IPS-NIHi7 (cell line): ENCODE results near the gene ZNF329.
"Not testable (repeated sequence)": the region's sequence is repeated elsewhere in the genome, so short reads cannot be mapped to it uniquely, and the experiment has no call there.

Experiments
- DNase-seq: peaks from one replicate; pipeline ENCODE4 v3.0.0; 2012; ENCODE audit warnings: mixed read lengths; ENCODE audit errors: extremely low spot score

Gene ZNF329

DNA sequence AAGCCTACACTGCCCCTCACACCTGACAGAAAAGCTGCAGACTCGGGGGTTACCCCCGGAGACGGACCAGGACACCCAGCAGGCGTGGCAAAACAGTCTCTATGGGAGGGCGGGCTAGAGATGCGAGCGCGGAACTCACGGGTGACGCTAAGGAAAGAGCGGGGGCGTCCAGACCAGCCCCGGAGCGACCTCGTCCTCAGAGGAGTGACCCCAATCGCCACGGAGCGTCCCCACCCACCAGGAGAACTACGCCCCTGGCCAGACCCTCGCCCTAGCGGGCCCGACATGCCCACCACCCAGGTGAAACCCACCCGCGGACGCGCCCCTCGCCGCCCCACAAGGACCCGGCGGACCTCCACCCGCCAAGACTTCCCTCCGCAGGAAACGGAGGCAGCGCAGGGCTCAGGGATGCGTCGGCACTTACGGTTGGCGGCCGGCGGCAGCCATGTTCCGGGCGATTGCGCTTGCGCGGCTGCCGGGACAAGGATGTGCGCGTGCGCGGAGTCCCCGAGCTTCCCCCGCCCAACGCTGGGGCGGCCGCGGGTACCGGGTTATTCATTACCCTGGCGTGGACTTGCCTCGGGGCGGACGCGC, at the start of gene ZNF329:
Gene ZNF329, minus strand, starts transcription at position 462 of the 594 bp plus-strand sequence. CDS start 21,286 bp downstream, outside the sequence.
- DNase-seq = peak; percentile 95

DNA sequence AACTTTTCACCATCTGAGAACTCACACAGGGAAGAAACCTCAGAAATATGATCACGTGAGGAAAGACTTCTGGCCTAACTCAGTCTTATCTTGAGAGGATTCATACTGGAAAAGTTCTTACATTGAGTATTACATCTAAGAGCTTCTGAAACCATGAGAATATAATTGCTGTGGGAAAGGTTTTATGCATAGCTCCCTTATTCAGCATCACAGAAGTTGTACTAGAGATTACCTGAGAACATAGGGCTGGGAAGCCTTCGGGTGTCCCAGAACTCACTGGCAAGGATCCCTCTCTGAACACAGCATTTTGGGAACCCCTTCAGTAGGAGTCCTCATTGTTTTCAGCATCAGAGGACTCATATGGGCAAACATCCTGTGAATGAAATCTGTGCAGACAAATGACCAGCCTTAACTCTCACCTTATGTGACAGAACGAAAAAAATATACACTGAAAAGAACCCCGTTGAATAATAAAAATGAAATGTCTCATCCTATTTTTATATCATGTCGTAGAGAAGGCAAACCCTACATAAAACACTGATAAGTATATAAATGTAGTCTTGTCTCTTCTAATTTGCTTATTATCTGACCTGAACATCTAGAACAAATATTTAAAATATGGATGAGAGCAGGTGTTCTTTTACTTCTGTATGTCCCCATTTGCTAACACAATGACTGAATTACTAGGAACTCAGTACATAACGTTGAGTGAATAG, 46.5 kb upstream of the ZNF329 start:
- DNase-seq = no peak

DNA sequence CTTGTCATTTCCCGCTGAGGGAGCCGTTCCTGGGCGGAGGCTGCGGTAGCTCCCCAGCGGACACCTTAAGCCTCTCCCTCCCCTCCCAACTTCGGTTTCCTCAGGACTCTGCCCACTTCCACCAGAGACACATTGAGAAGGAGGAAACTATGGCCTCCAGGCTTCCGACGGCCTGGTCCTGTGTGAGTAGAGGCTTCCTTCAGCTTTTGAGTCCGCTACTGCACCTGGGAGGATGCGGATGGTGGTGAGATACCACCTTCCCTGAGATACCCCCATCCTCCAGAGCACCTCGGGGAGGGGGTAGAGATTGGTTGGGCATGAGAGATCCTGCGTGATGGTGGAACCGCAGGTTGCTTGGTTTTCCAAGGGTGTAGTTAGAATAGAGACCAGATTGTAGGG, 33.2 kb upstream of the ZNF329 start:
- DNase-seq = no peak

DNA sequence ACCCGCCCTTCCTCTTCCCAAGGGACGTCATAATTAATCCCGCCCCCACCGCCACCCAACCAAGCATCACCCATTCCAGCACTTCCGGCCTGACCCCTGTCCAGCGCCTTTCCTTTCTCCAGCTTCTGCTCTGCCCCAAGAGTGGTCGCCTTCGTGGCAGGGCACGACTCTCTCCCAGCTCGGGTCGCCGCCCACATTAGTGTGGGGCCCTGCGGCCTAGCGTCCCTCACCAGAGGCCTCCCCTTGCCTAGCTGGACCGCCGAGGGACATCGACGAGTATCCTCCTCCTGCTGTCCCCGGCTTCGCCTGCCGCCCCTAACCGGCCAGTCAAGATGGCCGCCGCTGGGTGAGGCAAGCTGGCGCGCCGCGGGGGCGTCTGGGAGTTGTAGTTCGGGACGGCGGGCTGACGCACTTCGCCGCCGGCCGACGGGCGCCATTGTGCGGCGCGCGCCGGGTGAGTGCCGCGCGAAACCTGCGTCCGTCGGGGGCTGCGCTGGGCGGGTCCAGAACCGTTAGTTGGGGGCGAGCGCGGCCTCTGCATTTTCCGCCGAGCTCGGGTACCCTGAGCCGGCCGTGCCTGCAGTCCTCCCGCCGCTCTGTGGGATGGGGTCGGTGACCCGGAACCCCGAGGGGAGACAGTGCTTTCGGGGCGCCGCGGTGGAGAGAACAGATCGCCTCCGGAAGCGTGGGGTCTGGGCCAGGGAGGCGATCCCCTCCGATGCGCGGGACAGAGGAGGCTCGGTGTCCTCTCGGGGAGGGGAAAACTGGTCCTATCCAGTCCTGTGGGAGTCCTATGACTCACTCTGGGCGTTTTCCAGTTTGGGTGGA, 32.6 kb upstream of the ZNF329 start, which contains the start of gene ZNF274:
Gene ZNF274, plus strand, starts transcription at position 73 of the 828 bp plus-strand sequence. CDS start 905 bp downstream, outside the sequence.
- peak; percentile 98 for DNase-seq

DNA sequence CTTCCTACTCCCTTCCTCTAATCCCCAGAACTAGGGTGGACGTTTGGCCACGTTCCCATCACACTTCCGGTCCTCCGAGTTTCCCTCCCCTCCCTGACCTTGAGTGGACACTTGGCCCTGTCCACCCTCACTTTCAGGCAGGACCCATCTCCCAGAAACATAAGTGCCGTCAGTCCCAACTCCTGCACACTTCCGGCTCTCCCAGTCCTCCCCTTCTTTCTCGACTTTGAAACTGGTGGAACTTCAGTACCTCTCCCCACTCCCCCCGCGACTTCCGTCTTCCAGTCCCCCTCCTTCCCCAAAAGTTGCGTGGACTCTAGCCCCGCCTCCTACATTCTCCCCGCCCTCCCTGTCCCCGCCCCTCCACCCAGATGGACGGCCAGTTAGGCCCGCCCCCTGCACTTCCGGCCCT, 32.0 kb upstream of the ZNF329 start:
- no peak for DNase-seq

DNA sequence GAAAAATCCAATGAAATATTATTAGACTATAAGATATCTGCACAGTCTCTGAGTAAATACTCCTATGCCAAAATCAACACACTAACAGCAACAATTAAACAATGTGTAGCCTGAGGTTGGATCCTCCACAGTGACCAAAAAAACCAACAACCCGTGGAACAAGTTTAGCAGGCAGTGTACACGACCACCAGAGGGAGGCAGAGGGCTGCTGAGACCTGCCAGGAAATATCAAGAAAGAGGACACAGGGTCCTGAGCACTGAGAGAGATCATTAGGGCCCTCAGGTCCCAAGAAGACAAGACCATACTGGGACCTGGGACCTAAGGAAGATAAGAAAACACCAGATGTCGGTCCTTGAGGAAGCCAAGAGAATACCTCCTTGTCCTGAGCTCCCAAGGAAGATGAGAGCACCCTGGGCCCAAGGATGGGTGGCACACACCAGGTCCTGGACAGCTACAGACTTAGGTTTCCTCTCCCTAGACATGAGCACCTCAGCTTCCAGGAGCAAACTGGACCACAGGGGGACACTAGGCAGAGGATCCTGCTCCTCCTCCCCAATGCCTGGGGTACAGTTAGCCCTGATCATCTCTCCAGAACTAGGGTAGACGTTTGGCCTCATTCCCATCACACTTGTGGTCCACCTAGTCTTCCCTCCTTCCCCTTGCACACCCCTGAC, 31.4 kb upstream of the ZNF329 start:
- peak; percentile 63 for DNase-seq

DNA sequence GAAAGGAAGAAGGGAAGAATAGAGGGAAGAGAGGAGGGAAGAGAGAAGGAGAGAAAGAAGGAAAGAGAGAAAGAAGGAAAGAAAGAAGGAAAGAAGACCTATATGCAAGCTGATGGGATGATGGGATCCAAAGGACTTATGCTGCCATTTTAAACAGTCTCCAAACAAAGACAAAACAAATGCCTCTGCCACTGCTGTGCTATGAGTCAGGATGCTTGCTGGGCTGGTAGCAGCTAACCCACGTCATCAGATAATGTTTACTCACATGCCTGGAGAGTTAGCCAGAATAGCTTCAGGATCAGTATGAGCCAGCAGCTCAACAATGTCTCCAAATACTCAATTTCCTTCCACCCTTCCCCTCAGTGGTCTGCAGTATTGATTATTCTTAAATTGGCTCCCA, 20.3 kb upstream of the ZNF329 start:
- DNase-seq = no peak

DNA sequence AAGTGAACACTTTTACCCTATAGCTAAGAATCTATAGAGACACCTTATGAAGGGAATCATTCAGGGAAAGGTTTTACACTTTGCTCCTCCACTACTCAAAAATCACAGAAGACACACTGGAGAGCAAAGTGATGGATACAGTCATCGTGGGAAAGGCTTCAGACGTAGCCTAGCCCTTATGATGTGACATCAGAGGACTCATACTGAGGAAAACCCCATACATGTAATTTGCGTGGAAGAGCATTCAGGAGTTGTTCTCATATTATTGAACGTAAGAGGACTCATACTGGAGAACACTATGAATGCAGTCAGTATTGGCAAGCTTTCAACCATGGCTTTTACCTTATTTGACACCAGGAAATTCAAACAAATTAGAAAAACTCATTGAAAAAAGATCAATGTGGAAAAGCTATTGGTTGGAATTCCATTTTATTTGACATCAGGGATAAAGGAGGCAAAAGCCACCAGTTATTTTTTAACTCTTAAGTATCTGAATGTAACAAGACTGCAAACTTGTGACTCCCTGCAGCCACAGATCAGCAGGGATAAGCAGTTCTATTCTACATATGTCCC, 16.2 kb upstream of the ZNF329 start:
- no peak for DNase-seq

DNA sequence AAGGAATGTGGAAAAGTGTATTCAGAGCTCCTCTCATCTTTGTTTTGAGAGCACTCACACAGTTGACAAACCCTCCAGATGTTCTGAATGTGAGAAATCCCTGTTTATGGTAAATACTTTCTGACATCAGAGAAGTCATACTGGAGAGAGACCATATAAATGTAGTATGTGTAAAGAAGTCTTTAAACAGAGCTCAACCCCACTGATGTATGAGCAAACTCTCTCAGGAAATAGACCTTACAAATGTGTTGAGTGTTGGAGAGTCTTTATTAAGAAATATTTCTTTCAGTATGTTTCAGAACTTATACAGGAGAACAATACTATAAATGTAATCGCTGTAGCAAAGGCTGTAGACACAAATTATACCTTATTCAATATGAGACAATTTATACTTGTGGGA, 15.7 kb upstream of the ZNF329 start:
- DNase-seq = no peak

DNA sequence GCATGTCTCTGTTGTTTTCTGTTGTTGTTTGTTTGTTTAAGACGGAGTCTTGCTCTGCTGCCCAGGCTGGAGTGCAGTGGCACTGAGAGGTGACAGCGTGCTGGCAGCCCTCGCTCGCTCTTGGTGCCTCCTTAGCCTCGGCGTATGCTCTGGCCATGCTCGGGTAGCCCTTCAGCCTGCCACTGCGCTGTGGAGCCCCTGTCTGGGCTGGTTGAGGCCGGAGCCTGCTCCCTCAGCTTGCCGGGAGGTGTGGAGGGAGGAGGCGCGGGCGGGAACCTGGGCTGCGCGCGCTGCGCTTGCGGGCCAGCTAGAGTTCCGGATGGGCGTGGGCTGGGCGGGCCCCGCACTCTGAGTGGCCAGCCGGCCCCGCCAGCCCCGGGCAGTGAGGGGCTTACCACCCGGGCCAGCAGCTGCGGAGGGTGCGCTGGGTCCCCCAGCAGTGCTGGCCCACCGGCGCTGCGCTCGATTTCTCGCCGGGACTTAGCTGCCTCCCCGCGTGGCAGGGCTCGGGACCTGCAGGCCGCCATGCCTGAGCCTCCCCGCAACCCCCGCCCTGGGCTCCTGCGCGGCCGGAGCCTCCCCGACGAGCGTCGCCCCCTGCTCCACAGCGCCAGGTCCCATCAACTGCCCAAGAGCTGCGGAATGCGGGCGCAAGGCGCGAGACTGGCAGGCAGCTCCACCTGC, 6.6 kb upstream of the ZNF329 start:
- no peak for DNase-seq

DNA sequence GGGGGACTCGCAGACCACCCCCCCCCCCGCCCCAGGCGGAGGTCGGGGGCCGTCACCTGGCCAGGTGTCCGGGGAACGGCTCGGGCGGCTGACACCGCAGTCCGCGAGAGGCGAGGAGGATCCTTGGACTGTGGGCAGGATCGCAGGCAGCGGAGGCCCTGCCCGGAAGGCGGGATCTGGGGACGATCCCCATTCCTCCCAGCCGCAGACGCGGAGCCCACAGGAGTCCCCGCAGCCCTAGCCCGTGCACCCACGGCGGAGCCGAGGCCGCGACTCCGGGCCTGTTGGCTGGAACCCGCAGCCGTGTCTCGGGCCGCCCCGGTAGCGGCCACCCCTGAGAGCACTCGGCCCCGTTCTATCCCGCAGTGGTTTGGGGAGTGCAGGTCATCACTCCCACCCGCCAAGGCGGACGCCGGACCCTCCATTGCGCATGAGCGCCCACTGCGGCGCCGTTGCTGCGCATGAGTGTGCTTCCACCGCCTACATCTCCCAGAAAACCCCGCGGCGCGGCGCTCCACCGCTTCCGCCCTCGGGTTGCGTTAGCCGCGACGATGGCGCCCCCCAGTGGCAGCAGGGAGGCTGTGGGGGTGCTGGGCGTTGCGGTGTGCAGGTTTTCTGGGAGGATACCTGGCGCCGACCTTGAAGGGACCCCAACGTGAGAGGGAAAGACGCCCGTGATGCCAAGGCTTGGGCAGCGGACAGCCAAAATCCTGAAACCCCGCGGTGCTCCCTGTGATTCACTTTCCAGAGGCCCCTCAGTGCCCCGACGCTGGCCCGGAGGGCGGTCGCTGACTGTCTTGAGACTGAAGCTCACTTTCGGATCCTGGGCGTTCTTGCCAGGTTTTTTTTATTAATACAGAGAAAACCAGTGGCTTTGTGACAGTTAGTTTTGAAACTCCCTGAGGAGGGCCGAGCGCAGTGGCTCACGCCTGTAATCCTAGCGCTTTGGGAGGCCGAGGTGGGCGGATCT, 4.4 kb upstream of the ZNF329 start:
- peak; percentile 97 for DNase-seq

DNA sequence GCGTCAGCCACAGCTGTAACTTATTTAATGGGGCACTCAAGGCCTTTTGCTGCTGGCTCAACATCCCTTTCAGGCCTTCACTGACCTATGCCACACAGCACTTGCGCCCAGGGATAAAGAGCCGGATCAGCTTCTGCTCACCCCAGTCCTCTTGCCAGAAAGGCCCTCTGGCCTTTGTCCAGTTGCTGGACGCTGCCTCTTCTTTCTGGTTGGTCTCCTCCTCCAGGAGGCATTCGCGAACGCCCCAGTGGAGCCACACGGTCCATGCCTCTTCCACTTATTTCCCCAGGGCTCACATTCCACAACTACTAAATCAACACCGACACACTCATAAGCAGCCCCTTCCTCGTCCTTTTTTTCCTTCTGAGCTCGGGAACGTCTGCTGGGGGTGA, 3.7 kb upstream of the ZNF329 start:
- peak; percentile 24 for DNase-seq

DNA sequence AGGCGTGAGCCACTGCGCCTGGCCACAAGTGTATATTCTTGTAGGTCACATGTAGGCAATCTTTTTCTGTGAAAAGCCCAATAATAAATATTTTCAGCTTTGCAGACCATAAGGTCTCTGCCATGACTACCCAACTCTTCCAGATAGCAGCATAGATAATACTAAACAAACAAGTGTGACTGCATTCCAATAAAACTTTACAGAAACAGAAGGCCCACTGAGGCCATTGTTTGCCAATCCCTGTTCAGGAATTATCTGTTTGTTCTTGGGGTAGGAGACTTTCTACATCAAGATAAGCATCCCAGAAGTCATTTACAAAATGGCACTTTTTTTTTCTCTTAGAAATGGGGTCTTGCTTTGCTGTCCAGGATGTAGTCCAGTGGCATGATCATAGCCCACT, 2.8 kb upstream of the ZNF329 start:
- DNase-seq = no peak

DNA sequence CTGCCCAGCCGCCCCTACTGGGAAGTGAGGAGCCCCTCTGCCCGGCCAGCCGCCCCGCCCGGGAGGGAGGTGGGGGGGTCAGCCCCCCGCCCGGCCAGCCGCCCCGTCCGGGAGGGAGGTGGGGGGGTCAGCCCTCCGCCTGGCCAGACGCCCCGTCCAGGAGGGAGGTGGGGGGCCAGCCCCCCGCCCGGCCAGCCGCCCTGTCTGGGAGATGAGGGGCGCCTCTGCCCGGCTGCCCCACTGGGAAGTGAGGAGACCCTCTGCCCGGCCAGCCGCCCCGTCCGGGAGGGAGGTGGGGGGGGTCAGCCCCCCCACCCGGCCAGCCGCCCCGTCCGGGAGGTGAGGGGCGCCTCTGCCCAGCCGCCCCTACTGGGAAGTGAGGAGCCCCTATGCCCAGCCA, 3.1 kb downstream of the ZNF329 start:
- DNase-seq = not testable (repeated sequence)

DNA sequence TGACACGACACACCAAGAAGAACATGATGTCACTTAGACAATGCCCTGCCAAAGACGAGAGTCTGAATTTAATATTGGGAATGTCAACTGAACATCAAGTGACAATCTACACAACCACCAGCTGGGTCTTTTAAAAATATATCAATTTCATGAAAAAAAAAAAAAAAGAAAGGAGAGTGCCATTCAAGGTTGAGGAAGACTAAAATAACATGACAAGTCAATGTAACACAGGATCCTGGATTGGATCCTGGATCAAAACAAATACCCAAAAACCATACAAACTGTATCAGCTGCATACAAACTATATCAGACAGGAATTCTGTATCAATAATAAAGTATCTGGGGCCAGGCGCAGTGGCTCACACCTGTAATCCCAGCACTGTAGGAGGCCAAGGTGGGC, 4.7 kb downstream of the ZNF329 start:
- DNase-seq = no peak

DNA sequence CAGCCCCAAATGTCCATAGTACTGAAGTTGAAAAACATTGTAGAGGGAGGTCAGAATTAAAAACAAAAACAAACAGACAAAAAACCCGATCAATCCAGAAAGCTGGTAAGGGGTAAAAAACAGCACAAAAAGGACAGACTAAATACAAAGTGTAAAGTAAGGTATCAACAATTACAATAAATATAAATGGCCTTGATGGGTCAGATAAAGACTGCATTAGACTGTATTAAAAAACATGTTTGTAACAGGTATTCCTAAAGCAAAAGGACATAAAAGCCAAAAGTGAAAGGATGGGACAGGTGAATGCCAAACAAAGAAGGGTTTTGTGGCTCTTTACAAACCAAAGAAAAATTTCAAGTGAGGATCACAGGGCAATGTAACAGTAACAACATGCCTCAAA, 16.3 kb downstream of the ZNF329 start:
- DNase-seq = no peak

DNA sequence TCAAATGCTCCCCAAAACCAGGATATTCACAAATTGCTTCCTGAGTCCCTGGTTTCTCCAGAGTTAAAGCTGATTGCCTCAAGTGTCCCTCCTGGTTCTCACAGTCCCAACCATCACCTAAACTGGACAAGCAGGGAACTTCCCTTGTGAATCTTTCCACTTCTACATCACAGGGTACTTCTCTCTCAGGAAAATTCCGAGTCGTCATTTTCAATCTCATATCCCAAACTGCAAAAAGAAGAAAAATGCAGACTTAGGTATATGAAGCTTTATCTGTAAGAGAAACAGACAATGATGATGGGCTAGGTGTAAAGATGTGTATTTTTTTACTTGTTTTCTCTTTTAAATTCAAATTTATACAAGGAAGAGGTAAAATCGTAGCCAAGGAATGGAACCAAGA, 21.3 kb downstream of the ZNF329 start:
- DNase-seq = no peak

DNA sequence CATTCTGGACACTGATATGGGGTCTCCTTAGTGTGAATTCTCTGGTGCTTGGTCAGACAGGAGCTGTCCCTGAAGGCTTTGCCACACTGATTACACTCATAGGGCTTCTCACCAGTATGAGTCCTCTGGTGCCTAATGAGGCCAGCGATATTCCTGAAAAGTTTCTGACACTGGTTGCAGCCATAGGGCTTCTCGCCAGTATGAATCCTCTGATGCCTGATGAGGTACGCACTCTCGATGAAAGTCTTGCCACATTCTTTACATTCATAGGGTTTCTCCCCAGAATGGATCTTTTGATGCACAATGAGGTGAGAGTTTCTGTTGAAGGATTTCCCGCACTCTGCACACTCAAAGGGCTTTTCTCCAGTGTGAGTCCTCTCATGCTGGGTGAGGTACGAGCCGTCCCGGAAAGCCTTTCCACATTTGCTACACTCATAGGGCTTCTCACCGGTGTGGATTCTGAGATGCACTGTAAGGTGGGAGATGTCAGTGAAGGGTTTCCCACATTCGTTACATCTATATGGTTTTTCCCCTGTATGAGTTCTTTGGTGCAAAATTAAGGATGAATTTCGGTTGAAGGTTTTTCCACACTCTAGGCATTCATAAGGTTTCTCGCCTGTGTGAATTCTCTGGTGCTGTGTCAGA, 22.4 kb downstream of the ZNF329 start:
- no peak for DNase-seq

DNA sequence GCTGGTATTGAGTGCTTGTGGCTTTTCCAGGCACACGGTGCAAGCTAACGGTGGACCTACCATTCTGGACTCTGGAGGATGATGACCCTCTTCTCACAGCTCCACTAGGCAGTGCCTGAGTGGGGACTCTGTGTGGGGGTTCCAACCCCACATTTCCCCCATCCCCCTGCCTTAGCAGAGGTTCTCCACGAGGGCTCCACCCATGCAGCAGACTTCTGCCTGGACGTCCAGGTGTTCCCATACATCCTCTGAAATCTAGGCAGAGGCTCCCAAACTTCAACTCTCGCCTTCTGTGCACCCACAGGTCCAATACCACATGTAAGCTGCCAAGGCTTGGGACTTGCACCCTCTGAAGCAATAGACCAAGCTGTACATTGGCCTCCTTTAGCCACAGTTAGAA, 27.2 kb downstream of the ZNF329 start:
- no peak for DNase-seq
